Endothelial cell of umbilical vein (primary cell): ENCODE measurements around the gene HOXA4. TPM values are rescaled to one million over a fixed set of nuclear protein-coding genes. Genes with fewer than 3 reads are reported as not detected.

Experiments
- BruUV-seq: library from RNA; stranded (reverse); fragments of 400-500 nt; replicated peaks from 2 replicates; lab custom pipeline; 2021; lab: Mats Ljungman, UMichigan
- CTCF ChIA-PET: fragments of 300-600, 350-600 bp; sonication (Branson Sonifier 250); formaldehyde crosslinking; loops from one replicate; lab custom pipeline; 2021; ENCODE audit warnings: antibody characterized with exemption, inconsistent platforms; lab: Charles Lee
- POLR2A ChIA-PET: fragments of 300-600, 350-600 bp; sonication (Branson Sonifier 250); formaldehyde crosslinking; loops from one replicate; lab custom pipeline; 2021; ENCODE audit warnings: antibody characterized with exemption, inconsistent platforms; lab: Charles Lee
- DNase-seq: peaks from one replicate; pipeline ENCODE4 v3.0.0-alpha.2; 2011; ENCODE audit warnings: low read depth, low spot score
- FAIRE-seq: peaks from 2 replicates; lab custom pipeline; 2011; peaks lifted over from hg19 to GRCh38; lab: Jason Lieb, UNC
- H2AFZ ChIP-seq: 2 replicates; pipeline ENCODE4 v1.6.0; 2012; ENCODE audit warnings: low read depth, low read length, control low read depth, inconsistent platforms
- H3K27ac ChIP-seq: 2 replicates; pipeline ENCODE4 v1.5.1; 2011; ENCODE audit warnings: low read depth, mild to moderate bottlenecking, control low read depth, low read length, moderate library complexity; ENCODE audit not compliant: insufficient read depth
- H3K27me3 ChIP-seq, 2 experiments: 2 replicates each; pipeline versions ENCODE4 v1.6.0 to v1.6.1; 2011; ENCODE audit warnings: low read length in 2 of 2, mixed read lengths in 1 of 2; ENCODE audit not compliant: control insufficient read depth in 2 of 2, insufficient read depth in 2 of 2
- H3K36me3 ChIP-seq, 2 experiments: 2 replicates in 1 of 2; 3 replicates in 1 of 2; pipeline ENCODE4 v1.5.1; 2011; ENCODE audit warnings: low read length in 2 of 2, mild to moderate bottlenecking in 1 of 2, moderate library complexity in 1 of 2; ENCODE audit not compliant: control insufficient read depth in 2 of 2, insufficient read depth in 2 of 2; ENCODE audit errors: extremely low read depth in 1 of 2
- H3K4me1 ChIP-seq: 3 replicates; pipeline ENCODE4 v1.5.1; 2011; ENCODE audit warnings: mild to moderate bottlenecking, low read length; ENCODE audit not compliant: control insufficient read depth, insufficient read depth; ENCODE audit errors: extremely low read depth
- H3K4me2 ChIP-seq: 2 replicates; pipeline ENCODE4 v1.6.1; 2011; ENCODE audit warnings: low read length, control low read depth, mixed read lengths; ENCODE audit not compliant: insufficient read depth
- H3K4me3 ChIP-seq, 3 experiments: fragments of 200-600 bp in 1 of 3; sonication (generic), shearing (Covaris generic) in 1 of 3; replicated peaks in 1 of 3; 2 replicates each; pipeline ENCODE4 v1.5.1; 2011 to 2016; ENCODE audit warnings: control low read depth in 3 of 3, low read length in 3 of 3, mild to moderate bottlenecking in 2 of 3, inconsistent platforms in 1 of 3, low read depth in 1 of 3, moderate library complexity in 1 of 3; ENCODE audit not compliant: insufficient read depth in 1 of 3
- H3K79me2 ChIP-seq: 2 replicates; pipeline ENCODE4 v1.6.0; 2012; ENCODE audit warnings: low read length, inconsistent platforms; ENCODE audit not compliant: control insufficient read depth, insufficient read depth
- H3K9ac ChIP-seq: replicated peaks from 2 replicates; pipeline ENCODE3; 2011; ENCODE audit warnings: low read length, control low read depth; ENCODE audit not compliant: insufficient read depth; ENCODE audit errors: extremely low read depth
- H3K9me1 ChIP-seq: replicated peaks from 3 replicates; pipeline ENCODE4 v1.6.0; 2011; ENCODE audit warnings: mild to moderate bottlenecking, low read length; ENCODE audit not compliant: control insufficient read depth, insufficient read depth; ENCODE audit errors: extremely low read depth
- H3K9me3 ChIP-seq: replicated peaks from 2 replicates; pipeline ENCODE4 v1.5.1; 2012; ENCODE audit warnings: low read length, inconsistent platforms; ENCODE audit not compliant: control insufficient read depth, insufficient read depth
- H4K20me1 ChIP-seq: replicated peaks from 2 replicates; pipeline ENCODE3; 2011; ENCODE audit warnings: mild to moderate bottlenecking, low read length; ENCODE audit not compliant: control insufficient read depth, insufficient read depth; ENCODE audit errors: extremely low read depth
- FOS ChIP-seq: IDR thresholded peaks from 2 replicates; pipeline ENCODE4 v1.6.1; 2011; ENCODE audit warnings: mild to moderate bottlenecking, low read length, moderate library complexity, borderline replicate concordance; ENCODE audit not compliant: insufficient read depth
- GATA2 ChIP-seq: IDR thresholded peaks from 2 replicates; pipeline ENCODE4 v1.7.0; 2011; ENCODE audit warnings: low read depth, mild to moderate bottlenecking, moderate library complexity, mixed read lengths, low read length; ENCODE audit not compliant: insufficient read length, insufficient read depth
- MYC ChIP-seq: IDR thresholded peaks from one replicate; pipeline ENCODE4 v1.6.1; 2011; ENCODE audit warnings: mild to moderate bottlenecking, low read depth, low read length
- POLR2A ChIP-seq: IDR thresholded peaks from 2 replicates; pipeline ENCODE4 v1.6.1; 2012; ENCODE audit warnings: low read depth, mild to moderate bottlenecking, control low read depth, low read length
- POLR2AphosphoS5 ChIP-seq: IDR thresholded peaks from 2 replicates; pipeline ENCODE4 v1.6.1; 2012; ENCODE audit warnings: low read depth, mild to moderate bottlenecking, control low read depth, low read length, moderate library complexity; ENCODE audit not compliant: insufficient read depth
- dilution Hi-C: fragments of 300-500 bp; cut with MboI; formaldehyde crosslinking; loops from one replicate; pipeline ENCODE4 v1.15.0; 2019; ENCODE audit warnings: low sequenced_read_pairs; ENCODE audit not compliant: extremely low pct_ligation_motif_present
- intact Hi-C: fragments of 100-400 bp; cut with micrococcal nuclease; formaldehyde crosslinking; loops from one replicate; pipeline ENCODE4 v1.10.0; 2022
- polyA plus RNA-seq, 4 experiments: library from polyadenylated mRNA; depleted of rRNA in 3 of 4; stranded (reverse) in 3 of 4; unstranded in 1 of 4; fragments of >200 nt; gene quantifications; 2 replicates each; pipeline versions ENCODE4 v1.2.1 to v1.2.3, GENCODE V29; 2011 to 2012; ENCODE audit warnings: missing spikeins in 1 of 4
- total RNA-seq: library from RNA; stranded (reverse); gene quantifications from 2 replicates; pipeline ENCODE4 v1.2.3, GENCODE V29; 2021
- TF ChIP-seq, protein P1 (sequence below): IDR thresholded peaks from 2 replicates; pipeline ENCODE4 v1.6.1; 2011; ENCODE audit not compliant: insufficient read depth, insufficient read length

HOXA4 gene
- total and polyA plus RNA-seq, 2 donors (not counting 3 experiments of a cell fraction or from before 2014, with no cell fraction given): 4.9 to 8.1 TPM

DNA sequence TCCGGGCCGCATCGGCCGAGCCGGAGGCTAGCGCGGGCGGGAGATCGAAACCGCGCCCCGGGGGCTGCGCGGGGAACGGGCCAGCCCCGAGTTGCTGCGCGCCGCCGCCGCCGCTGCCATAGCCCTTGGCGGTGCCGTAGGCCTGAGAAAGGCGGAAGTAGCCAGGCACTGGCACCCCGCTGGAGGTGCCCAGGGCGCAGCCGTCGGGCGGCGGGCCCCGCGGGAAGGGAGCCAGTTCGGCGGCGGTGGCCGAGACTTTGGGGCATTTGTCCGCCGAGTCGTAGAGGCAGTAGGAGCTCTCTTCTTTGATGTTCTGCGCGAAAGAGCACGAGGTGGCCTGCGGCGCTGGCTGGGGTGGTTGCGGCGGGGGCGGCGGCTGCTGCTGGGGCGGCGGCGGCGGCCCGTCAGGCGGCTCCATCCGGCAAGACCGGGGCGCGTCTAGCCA lies 43.0 kb upstream of the HOXA4 start:
- Histone ChIP-seq H3K9ac (peak overlapping the region; percentile 91), H2AFZ (no peak overlapping the region), H3K27ac (peak overlapping the region; percentile 96), H3K4me3 (peak overlapping the region; percentile 35 to 88 (median 59)), H3K4me2 (peak overlapping the region; percentile 98), H3K9me3 (no peaks in the 10 kb centered on the region), H3K4me1 (peaks cover 61% of the 10 kb centered on the region), H3K27me3 (no peaks in the 10 kb centered on the region), H3K9me1 (no peaks in the 10 kb centered on the region), H3K36me3 (no peaks in the 10 kb centered on the region), H4K20me1 (no peaks in the 10 kb centered on the region), H3K79me2 (peaks cover 100% of the 10 kb centered on the region)
- intact Hi-C loops (no loop called here), dilution Hi-C loops (loop anchor here (25.0 kb wide), 1 partner anchor 986 kb away; no protein-coding TSS in a partner anchor)
- no peak for FAIRE-seq
- CTCF ChIA-PET: interaction anchor here (0.9 to 8.0 kb wide), 7 partner anchors 11 to 28 kb away, joined by 3 to 81 read pairs (median 6); partner anchors contain the start of genes HOXA11, HOXA3 and HOXA7
- TF ChIP-seq POLR2A: no peak
- no peak for TF ChIP-seq FOS
- BruUV-seq: no TSS peak
- POLR2A ChIA-PET: interaction anchor here (1.0 to 1.2 kb wide), 2 partner anchors 11 to 12 kb away, joined by 3 to 5 read pairs; partner anchors contain the start of gene HOXA11
- DNase-seq: peak; percentile 26

DNA sequence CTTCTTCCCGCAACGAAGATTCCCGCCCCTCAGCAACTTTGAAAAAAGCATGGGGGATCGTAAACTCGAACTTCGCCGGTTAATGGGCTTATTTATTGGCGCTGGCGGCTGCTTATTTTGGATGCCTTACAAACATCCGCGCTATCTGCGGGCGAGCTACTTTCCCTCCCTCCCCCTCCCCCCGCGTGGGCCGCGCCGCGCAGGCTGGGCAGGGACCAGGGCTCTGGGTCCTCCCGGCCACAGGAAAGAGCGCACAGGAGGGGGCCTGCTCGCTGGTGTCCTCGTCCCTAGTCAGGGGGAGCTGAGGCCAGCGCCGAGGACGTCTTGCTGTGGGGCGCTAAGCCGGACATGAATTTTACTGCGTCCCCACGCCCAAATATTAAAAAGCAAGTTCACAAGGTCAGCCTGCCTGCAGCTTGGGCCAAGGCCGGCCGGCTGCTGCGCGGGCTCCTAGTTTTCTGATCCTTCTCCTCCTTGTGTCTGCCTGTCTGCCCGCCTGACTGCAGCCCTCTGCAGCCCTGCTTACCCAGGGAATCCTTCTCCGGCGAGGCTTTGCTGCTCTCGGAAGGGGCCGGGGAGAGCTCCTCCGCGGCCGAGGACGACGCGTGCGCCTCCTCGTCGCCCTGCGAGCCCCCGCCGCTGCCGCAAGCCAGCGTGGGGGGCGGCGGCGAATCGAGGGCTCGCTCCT lies 42.4 kb upstream of the HOXA4 start:
- Histone ChIP-seq H3K4me2 (peak overlapping the region; percentile 98), H3K9me3 (no peaks in the 10 kb centered on the region), H3K79me2 (peaks cover 100% of the 10 kb centered on the region), H3K9me1 (no peaks in the 10 kb centered on the region), H3K9ac (peak overlapping the region; percentile 91), H3K4me1 (peaks cover 57% of the 10 kb centered on the region), H3K27me3 (no peaks in the 10 kb centered on the region), H4K20me1 (no peaks in the 10 kb centered on the region), H3K27ac (peak overlapping the region; percentile 96), H2AFZ (no peak overlapping the region), H3K36me3 (no peaks in the 10 kb centered on the region), H3K4me3 (peak overlapping the region; percentile 35 to 88 (median 59))
- TF ChIP-seq FOS (no peak), MYC (no peak), POLR2AphosphoS5 (no peak), POLR2A (no peak), GATA2 (no peak)
- TF ChIP-seq, protein P1, sequence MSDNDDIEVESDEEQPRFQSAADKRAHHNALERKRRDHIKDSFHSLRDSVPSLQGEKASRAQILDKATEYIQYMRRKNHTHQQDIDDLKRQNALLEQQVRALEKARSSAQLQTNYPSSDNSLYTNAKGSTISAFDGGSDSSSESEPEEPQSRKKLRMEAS: no peak
- FAIRE-seq: no peak
- dilution Hi-C loops (loop anchor here (25.0 kb wide), 1 partner anchor 986 kb away; no protein-coding TSS in a partner anchor), intact Hi-C loops (no loop called here)
- ChIA-PET POLR2A (interaction anchor here (1.0 to 1.6 kb wide), 3 partner anchors 11 to 20 kb away, joined by 3 to 5 read pairs (median 4); partner anchors contain the start of genes HOXA11 and HOXA3), CTCF (interaction anchor here (0.9 to 8.0 kb wide), 7 partner anchors 10 to 27 kb away, joined by 3 to 81 read pairs (median 6); partner anchors contain the start of genes HOXA11, HOXA3 and HOXA7)
- peak; percentile 64 for DNase-seq
- no TSS peak for BruUV-seq
